IPS DF 4.7 (cell line): Measurements from ENCODE around the gene ZG16B.
A peak's percentile ranks its signal among the peaks of the same experiment; 100 is the strongest.

Experiments
- DNase-seq: peaks from one replicate; pipeline ENCODE4 v3.0.0-alpha.2; 2013; ENCODE audit warnings: low spot score; ENCODE audit errors: extremely low read depth

The ZG16B gene

GRCh38 chr16:2867987-2868789, 38.1 kb downstream of the ZG16B start:
- peak; percentile 46 for DNase-seq

DNA sequence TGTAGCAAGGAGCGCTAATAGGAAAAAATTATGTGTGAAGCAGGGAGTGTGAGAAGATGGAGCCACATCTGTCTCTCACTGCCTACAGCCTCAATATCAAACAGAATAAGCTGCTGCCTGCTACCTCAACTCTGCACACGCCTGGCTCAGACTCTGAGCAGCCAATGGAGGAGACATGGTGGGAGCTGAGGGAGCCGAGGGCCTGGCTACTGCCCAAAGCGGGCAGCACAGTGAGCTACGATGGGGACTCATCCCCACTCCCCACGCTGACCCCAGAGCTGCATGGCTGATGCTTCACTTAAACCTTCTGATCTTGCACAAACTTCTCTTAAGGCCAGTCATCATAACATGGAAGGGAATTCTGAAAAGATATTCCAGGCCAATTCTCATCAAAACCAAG, 41.8 kb downstream of the ZG16B start:
- DNase-seq = no peak

- DNase-seq = no peak
Measured at GRCh38 chr16:2874032-2874911, 44.2 kb downstream of the ZG16B start.

- DNase-seq = peak; percentile 19
Measured at GRCh38 chr16:2874912-2875362, 44.8 kb downstream of the ZG16B start.

DNA sequence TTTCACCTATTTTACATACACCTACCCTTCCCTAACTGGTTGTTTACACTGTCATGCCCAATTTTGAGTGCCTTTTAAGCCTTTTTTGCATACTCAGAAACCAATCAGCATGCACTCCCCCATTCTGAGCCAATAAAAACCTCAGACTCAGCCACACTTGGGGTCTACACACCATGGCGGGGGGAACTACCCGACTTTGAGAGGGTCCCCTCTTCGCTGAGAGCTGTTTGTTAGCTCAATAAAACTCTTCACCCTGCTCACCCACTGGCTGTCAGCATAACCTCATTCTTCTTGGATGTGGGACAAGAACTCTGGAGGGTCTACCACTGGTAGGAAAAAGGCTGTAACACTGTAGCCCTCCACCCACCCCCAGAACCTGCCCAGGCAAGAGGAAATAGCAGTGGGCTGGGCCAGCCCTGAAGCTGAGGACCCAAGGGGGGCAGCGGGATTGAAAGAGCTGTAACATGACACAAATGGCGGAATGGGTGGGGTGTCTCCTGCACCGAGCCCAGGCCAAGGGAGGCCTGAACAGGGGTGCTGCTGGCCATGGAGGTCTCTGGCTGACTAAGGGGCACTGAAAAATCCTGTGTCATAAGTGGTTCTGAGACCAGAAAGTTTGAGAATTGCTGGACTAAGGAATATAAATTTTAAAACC, 49.9 kb downstream of the ZG16B start:
- DNase-seq = no peak
